Tibial nerve (tissue), 4 donors: ENCODE results near the gene VGF. TPM values are rescaled to one million over a fixed set of nuclear protein-coding genes. Genes with fewer than 3 reads are reported as not detected.
A peak's percentile ranks its signal among the peaks of the same experiment; 100 is the strongest.
"Not testable (repeated sequence)": the region's sequence is repeated elsewhere in the genome, so short reads cannot be mapped to it uniquely, and the experiment has no call there.

ENCODE experiments used
- DNase-seq, 2 donors: peaks; one replicate each; pipeline ENCODE4 v3.0.0-alpha.2; 2019; ENCODE audit warnings: low spot score in 2 of 2
- H3K27ac ChIP-seq, 4 donors: fragments of 200-600 bp; sonication (generic) in 3 of 4; one replicate each; pipeline ENCODE4 v1.5.1; 2017 to 2019; ENCODE audit warnings: mild to moderate bottlenecking in 1 of 4
- H3K27me3 ChIP-seq, 2 donors: fragments of 200-600 bp; sonication (generic) in 1 of 2; one replicate each; pipeline versions ENCODE4 v1.5.1 to v1.6.0; 2017 to 2019
- H3K36me3 ChIP-seq, 3 donors: fragments of 200-600 bp; sonication (generic); one replicate each; pipeline ENCODE4 v1.5.1; 2018 to 2019
- H3K4me1 ChIP-seq, 4 donors: fragments of 200-600 bp; sonication (generic) in 3 of 4; one replicate each; pipeline ENCODE4 v1.5.1; 2017 to 2019
- H3K4me3 ChIP-seq, 4 donors: fragments of 200-600 bp; sonication (generic) in 3 of 4; one replicate each; pipeline ENCODE4 v1.5.1; 2017 to 2019; ENCODE audit warnings: mild to moderate bottlenecking in 1 of 4, moderate library complexity in 1 of 4
- H3K9me3 ChIP-seq, 4 donors: fragments of 200-600 bp; sonication (generic) in 3 of 4; one replicate each; pipeline ENCODE4 v1.5.1; 2017 to 2019
- CTCF ChIP-seq, 5 experiments: fragments of 200-600 bp in 3 of 5; fragments of 450-650 bp in 2 of 5; sonication (generic) in 3 of 5; IDR thresholded peaks; one replicate each; pipeline ENCODE4 v1.5.1; 2016 to 2019; ENCODE audit warnings: antibody characterized with exemption in 5 of 5, mild to moderate bottlenecking in 3 of 5, moderate library complexity in 2 of 5
- EP300 ChIP-seq, 2 donors: sonication (generic); formaldehyde crosslinking; IDR thresholded peaks; one replicate each; pipeline ENCODE4 v1.6.1; 2017; ENCODE audit warnings: antibody characterized with exemption in 2 of 2, mild to moderate bottlenecking in 1 of 2
- POLR2A ChIP-seq, 2 donors: fragments of 450-650 bp; IDR thresholded peaks; one replicate each; pipeline ENCODE4 v1.6.1; 2017; ENCODE audit warnings: antibody characterized with exemption in 2 of 2, mild to moderate bottlenecking in 2 of 2, moderate library complexity in 2 of 2
- WGBS, 2 donors: methylation state at CpG; one replicate each; pipeline ENCODE4 v1.1.5; 2018; 5-methylcytosine and 5-hydroxymethylcytosine counted together
- total RNA-seq, 4 donors: library from RNA; depleted of rRNA; stranded (reverse); fragments of >200 nt; gene quantifications; one replicate each; pipeline ENCODE4 v1.1.0, GENCODE V29; 2016

Gene VGF
- total RNA-seq, 4 donors from 2014 or later: 1.0 TPM; not detected in 3

DNA sequence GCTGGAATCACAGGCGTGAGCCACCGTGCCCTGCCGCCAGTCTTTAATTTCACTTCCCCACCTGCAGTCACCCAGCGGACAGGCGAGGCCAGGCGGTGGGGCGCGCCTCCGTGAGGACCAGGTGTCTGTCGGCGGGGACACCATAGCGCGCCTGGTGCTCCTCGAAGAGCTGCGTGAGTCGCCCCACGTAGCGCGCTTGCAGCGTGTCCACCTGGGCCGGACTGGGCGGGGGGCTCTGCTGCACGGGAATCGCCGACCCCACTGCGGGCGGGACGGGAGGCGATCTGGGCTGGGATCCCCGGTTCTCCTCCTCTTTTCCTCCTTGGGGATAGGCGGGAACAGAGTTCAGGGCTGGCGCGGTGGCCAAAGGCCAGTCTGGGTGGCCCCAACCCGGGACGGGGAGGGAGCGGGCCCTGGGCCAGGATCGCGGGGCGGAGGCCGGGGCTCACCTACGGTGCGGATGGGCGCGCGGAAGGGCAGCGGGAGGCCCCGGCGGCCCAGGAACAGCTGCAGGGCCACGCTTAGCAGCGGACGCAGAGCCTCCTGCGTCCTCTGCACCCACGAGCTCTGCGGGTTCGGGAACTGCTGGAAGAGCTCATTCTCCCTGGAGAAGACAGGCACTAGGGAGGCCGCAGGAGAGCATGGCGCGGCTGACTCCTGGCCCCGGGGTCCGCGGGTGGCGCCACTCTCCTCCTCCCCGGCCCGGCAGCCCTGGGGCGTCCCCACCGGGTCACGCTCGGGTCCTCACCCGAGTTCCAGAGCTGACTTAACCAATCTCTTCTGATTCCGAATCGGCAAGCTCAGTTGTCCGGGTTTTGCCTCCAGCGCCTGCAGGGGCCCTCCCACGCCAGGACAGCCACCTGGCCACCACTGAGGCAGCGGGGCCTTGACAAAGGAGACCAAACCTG is 36.6 kb upstream of the VGF start:
- no peak for TF ChIP-seq EP300 (IDR thresholded peaks at IDR 0.05)
- no peak for TF ChIP-seq POLR2A (IDR thresholded peaks at IDR 0.05)
- TF ChIP-seq CTCF (IDR thresholded peaks at IDR 0.05): no peak
- DNase-seq: no peak
- Histone ChIP-seq H3K27me3 (peaks cover 2 to 55% of the 10 kb centered on the region in 2 donors), H3K9me3 (no peaks in the 10 kb centered on the region), H3K4me1 (peaks cover 0 to 11% (median 5%) of the 10 kb centered on the region in 4 donors), H3K36me3 (peaks cover 0 to 14% (median 0%) of the 10 kb centered on the region in 3 donors), H3K27ac (peak overlapping the region in 1 of 4 donors; percentile 10), H3K4me3 (peak overlapping the region in 2 of 4 donors; percentile 11 to 22)
- 10 to 15% methylated on average over 17 to 52 of the region's 75 CpGs for WGBS, 2 donors

DNA sequence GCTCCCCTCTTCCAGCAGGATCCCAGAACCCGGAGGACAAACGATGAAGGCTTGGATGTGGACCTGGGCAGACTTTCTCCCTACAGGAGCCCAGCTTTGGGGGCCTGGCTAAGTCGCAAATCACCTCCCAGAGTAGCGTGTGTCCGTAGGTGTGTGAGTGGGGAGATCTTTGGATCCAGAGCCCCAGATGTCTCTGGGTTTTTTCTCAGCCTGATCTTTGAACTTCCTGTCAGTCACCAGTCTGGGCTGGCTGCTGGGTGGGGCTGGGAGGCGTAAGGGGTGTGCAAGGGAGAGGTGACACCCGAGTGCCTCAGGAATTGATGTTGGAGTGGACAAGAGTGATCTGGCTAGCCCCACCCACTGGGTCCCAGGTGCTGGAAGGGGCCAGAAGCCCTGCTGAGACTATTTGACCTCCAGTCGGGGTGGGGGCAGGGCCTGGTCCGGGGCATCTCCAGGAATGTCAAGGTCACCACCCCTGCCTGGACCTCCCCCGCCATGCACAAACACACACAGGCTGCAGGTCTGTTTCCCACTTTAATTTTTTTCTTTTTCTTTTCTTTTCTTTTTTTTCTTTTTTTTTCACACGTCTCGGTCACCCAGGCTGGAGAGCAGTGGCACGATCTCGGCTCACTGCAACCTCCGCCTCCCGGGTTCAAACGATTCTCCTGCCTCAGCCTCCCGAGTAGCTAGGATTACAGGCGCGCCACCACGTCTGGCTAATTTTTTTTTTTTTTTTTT is 35.7 kb upstream of the VGF start, which contains the start of gene MOGAT3:
Gene MOGAT3, minus strand, starts transcription at position 175 of the 738 bp plus-strand sequence. CDS start 182 bp downstream, outside the sequence.
- H3K4me3 ChIP-seq: peak within 1 kb of the TSS in 2 of 4 donors; percentile 11 to 22
- peaks cover 0 to 5% (median 0%) of the 10 kb centered on the region in 3 donors for H3K36me3 ChIP-seq
- peak within 1 kb of the TSS in 1 of 4 donors; percentile 56 for H3K27ac ChIP-seq
- H3K27me3 ChIP-seq: peaks cover 2 to 59% of the 10 kb centered on the region in 2 donors
- peaks cover 0 to 11% (median 5%) of the 10 kb centered on the region in 4 donors for H3K4me1 ChIP-seq
- DNase-seq: no peak
- no peak for TF ChIP-seq EP300 (IDR thresholded peaks at IDR 0.05)
- no peak for TF ChIP-seq CTCF (IDR thresholded peaks at IDR 0.05)
- TF ChIP-seq POLR2A (IDR thresholded peaks at IDR 0.05): no peak
- no peaks in the 10 kb centered on the region for H3K9me3 ChIP-seq
- 27 to 45% methylated on average over 19 to 21 of the region's 21 CpGs for WGBS, 2 donors

- no peak for TF ChIP-seq POLR2A (IDR thresholded peaks at IDR 0.05)
- 66 to 86% methylated on average over 2 of the region's 2 CpGs for WGBS, 2 donors
- H3K27me3 ChIP-seq: peaks cover 2 to 60% of the 10 kb centered on the region in 2 donors
- H3K27ac ChIP-seq: peak overlapping the region in 1 of 4 donors; percentile 56
- no peak for DNase-seq
- peaks cover 0 to 11% (median 5%) of the 10 kb centered on the region in 4 donors for H3K4me1 ChIP-seq
- H3K36me3 ChIP-seq: no peaks in the 10 kb centered on the region
- peak overlapping the region in 1 of 4 donors; percentile 9 for H3K4me3 ChIP-seq
- H3K9me3 ChIP-seq: no peaks in the 10 kb centered on the region
Measured at GRCh38 chr7:101200504-101200861, 35.1 kb upstream of the VGF start.

GRCh38 chr7:101199522-101199921 is 34.2 kb upstream of the VGF start:
- WGBS, 2 donors: 88 to 91% methylated on average over 10 of the region's 10 CpGs
- Histone ChIP-seq H3K27me3 (peaks cover 2 to 60% of the 10 kb centered on the region in 2 donors), H3K4me1 (peaks cover 0 to 11% (median 5%) of the 10 kb centered on the region in 4 donors)
- not testable (repeated sequence) for H3K36me3 ChIP-seq, DNase-seq, H3K4me3 ChIP-seq, H3K9me3 ChIP-seq, H3K27ac ChIP-seq

GRCh38 chr7:101198476-101198875 is 33.1 kb upstream of the VGF start:
- Histone ChIP-seq H3K4me1 (peaks cover 0 to 11% (median 5%) of the 10 kb centered on the region in 4 donors), H3K9me3 (no peaks in the 10 kb centered on the region), H3K4me3 (no peak overlapping the region), H3K27me3 (peaks cover 2 to 56% of the 10 kb centered on the region in 2 donors), H3K36me3 (no peaks in the 10 kb centered on the region), H3K27ac (no peak overlapping the region)
- no peak for DNase-seq
- TF ChIP-seq POLR2A (IDR thresholded peaks at IDR 0.05) (no peak), EP300 (IDR thresholded peaks at IDR 0.05) (no peak), CTCF (IDR thresholded peaks at IDR 0.05) (no peak)
- 69 to 70% methylated on average over 14 of the region's 14 CpGs for WGBS, 2 donors
